HepG2 (cell line): ENCODE measurements around the gene UNC50. TPM values are rescaled to one million over a fixed set of nuclear protein-coding genes. Genes with fewer than 3 reads are reported as not detected.

Experiments used
- ATF3 ChIP-seq: sonication (generic); formaldehyde crosslinking; IDR thresholded peaks from 2 replicates; pipeline ENCODE4 v1.4.0; 2020; ENCODE audit warnings: missing genetic modification reagents
- HOMEZ ChIP-seq: IDR thresholded peaks from 2 replicates; pipeline ENCODE4 v1.6.1; 2016; ENCODE audit warnings: low read depth
- IKZF1 ChIP-seq: fragments of 450-650 bp; IDR thresholded peaks from 2 replicates; pipeline ENCODE4 v1.7.1; 2016
- MATR3 ChIP-seq: sonication (generic); formaldehyde crosslinking; IDR thresholded peaks from 2 replicates; pipeline ENCODE4 v1.4.0; 2020; ENCODE audit warnings: missing genetic modification reagents
- NFYB ChIP-seq: sonication (generic); formaldehyde crosslinking; IDR thresholded peaks from 2 replicates; pipeline ENCODE4 v1.4.0; 2020; ENCODE audit warnings: missing genetic modification reagents
- PPARG ChIP-seq: conservative IDR thresholded peaks from 2 replicates; pipeline ENCODE4 v1.6.1; 2016; ENCODE audit warnings: missing biosample characterization, missing genetic modification reagents
- TCF7 ChIP-seq: sonication (generic); IDR thresholded peaks from 2 replicates; pipeline ENCODE4 v1.6.1; 2016; ENCODE audit warnings: antibody characterized with exemption, low read depth
- ZBED4 ChIP-seq: sonication (generic); formaldehyde crosslinking; IDR thresholded peaks from 2 replicates; pipeline ENCODE4 v1.4.0; 2020; ENCODE audit warnings: missing genetic modification reagents, borderline replicate concordance
- ZNF24 ChIP-seq: fragments of 450-650 bp; IDR thresholded peaks from 2 replicates; pipeline ENCODE4 v1.6.1; 2017; ENCODE audit warnings: antibody characterized with exemption, mild to moderate bottlenecking
- ZNF282 ChIP-seq: fragments of 450-650 bp; IDR thresholded peaks from 2 replicates; pipeline ENCODE4 v1.6.1; 2018; ENCODE audit not compliant: partially characterized antibody
- ZNF570 ChIP-seq: sonication (generic); formaldehyde crosslinking; IDR thresholded peaks from 2 replicates; pipeline ENCODE4 v1.4.0; 2020; ENCODE audit warnings: mild to moderate bottlenecking, missing genetic modification reagents, borderline replicate concordance
- ZNF614 ChIP-seq: IDR thresholded peaks from 2 replicates; pipeline ENCODE4 v1.6.1; 2018; ENCODE audit warnings: missing biosample characterization, missing genetic modification reagents, inconsistent platforms, borderline replicate concordance
- ZNF740 ChIP-seq: sonication (generic); formaldehyde crosslinking; IDR thresholded peaks from 2 replicates; pipeline ENCODE4 v1.4.0; 2020; ENCODE audit warnings: missing genetic modification reagents
- polyA plus RNA-seq, 8 experiments: library from polyadenylated mRNA; depleted of rRNA in 3 of 8; stranded (reverse) in 7 of 8; unstranded in 1 of 8; fragments of >200 nt; fragmentation: Illumina TruSeq in 4 of 8; extraction: Trizol in 4 of 8; gene quantifications; 2 replicates each; pipeline versions ENCODE4 v1.2.1 to v1.2.3, GENCODE V29; 2011 to 2016; ENCODE audit warnings: low read depth in 4 of 8, missing spikeins in 1 of 8, mixed read lengths in 1 of 8; ENCODE audit not compliant: insufficient read depth in 1 of 8
- total RNA-seq, 5 experiments: library from RNA; depleted of rRNA; stranded (reverse); fragments of >200 nt; fragmentation: Illumina TruSeq; extraction: Trizol; gene quantifications; 2 replicates each; pipeline ENCODE4 v1.2.3, GENCODE V29; 2016; ENCODE audit warnings: low read depth in 1 of 5
- TF ChIP-seq, protein P1 (sequence below): sonication (generic); formaldehyde crosslinking; IDR thresholded peaks from 2 replicates; pipeline ENCODE4 v1.5.0; 2020; ENCODE audit warnings: missing genetic modification reagents, mild to moderate bottlenecking, borderline replicate concordance
- TF ChIP-seq, protein P2 (sequence below): sonication (generic); formaldehyde crosslinking; IDR thresholded peaks from 2 replicates; pipeline ENCODE4 v1.4.0; 2020; ENCODE audit warnings: missing genetic modification reagents, borderline replicate concordance
- TF ChIP-seq, protein P3 (sequence below): sonication (generic); formaldehyde crosslinking; IDR thresholded peaks from 2 replicates; pipeline ENCODE4 v1.5.1; 2020; ENCODE audit warnings: missing genetic modification reagents, mild to moderate bottlenecking, borderline replicate concordance

The UNC50 gene
- total and polyA plus RNA-seq, 2 of the 13 experiments (the other 11 are each of a cell fraction or from before 2014, with no cell fraction given): 92.6 to 95.6 TPM

DNA sequence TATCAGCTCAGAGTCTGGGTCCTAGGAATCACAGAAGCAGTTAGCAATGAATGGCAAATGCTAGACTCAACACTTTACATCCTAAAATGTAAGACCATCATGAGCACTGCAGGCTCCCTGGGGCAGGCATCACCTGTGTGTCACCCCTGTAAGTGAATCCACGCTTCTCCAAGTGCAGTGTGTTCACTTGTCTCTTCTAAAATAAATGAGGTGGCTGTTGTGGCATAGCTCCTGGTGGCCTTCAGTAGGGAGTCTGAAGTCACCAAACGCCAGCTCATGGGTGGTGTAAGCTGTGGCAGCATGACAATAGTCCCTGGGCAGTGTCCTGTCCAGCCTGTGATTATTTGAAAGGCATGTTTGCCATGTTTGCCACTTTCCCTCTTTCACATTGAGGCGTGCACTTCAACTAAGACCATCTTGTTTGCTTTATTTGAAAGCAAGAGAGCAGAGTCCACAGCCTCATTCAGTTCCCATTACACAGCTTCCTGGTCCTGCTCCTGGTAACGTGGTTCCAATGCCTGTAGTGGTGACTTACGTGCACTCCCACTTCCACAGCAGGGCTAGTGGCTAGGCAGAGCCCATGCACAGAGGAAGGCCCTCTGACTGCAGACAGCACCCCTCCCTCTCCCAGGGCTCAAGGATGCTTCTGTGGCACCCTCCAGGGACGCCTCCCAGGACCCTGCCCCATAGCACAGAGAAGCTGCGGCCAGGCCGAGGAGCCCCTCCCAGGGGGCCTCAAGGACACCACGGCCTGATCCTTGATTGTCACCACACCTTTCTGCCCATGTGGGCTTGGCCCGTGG, 24.4 kb upstream of the UNC50 start (continued):
- no peak; the same call in 1 of the 2 replicates for TF ChIP-seq ZBED4 (CRISPR knock-in tag)
- TF ChIP-seq ZNF740 (CRISPR knock-in tag): no peak
- no peak for TF ChIP-seq TCF7
- no peak for TF ChIP-seq ZNF570 (CRISPR knock-in tag)
- TF ChIP-seq, protein P1, sequence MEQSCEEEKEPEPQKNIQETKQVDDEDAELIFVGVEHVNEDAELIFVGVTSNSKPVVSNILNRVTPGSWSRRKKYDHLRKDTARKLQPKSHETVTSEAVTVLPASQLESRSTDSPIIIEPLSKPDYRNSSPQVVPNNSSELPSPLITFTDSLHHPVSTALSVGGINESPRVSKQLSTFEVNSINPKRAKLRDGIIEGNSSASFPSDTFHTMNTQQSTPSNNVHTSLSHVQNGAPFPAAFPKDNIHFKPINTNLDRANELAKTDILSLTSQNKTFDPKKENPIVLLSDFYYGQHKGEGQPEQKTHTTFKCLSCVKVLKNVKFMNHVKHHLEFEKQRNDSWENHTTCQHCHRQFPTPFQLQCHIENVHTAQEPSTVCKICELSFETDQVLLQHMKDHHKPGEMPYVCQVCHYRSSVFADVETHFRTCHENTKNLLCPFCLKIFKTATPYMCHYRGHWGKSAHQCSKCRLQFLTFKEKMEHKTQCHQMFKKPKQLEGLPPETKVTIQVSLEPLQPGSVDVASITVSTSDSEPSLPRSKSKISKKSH: peak; percentile 85; the same call in 1 of the 2 replicates
- TF ChIP-seq NFYB (CRISPR knock-in tag): no peak
- TF ChIP-seq PPARG: peak; percentile 59
- TF ChIP-seq ATF3 (CRISPR knock-in tag): no peak
- TF ChIP-seq IKZF1: no peak
- TF ChIP-seq MATR3 (CRISPR knock-in tag): no peak
- no peak for TF ChIP-seq ZNF282
- 0 out of 2 replicates have a peak, but pooled peaks have one; percentile 30 for TF ChIP-seq HOMEZ (CRISPR knock-in tag)
- no peak for TF ChIP-seq ZNF24
- TF ChIP-seq ZNF614 (CRISPR knock-in tag): peak; percentile 91; the same call in 1 of the 2 replicates
- TF ChIP-seq, protein P2, sequence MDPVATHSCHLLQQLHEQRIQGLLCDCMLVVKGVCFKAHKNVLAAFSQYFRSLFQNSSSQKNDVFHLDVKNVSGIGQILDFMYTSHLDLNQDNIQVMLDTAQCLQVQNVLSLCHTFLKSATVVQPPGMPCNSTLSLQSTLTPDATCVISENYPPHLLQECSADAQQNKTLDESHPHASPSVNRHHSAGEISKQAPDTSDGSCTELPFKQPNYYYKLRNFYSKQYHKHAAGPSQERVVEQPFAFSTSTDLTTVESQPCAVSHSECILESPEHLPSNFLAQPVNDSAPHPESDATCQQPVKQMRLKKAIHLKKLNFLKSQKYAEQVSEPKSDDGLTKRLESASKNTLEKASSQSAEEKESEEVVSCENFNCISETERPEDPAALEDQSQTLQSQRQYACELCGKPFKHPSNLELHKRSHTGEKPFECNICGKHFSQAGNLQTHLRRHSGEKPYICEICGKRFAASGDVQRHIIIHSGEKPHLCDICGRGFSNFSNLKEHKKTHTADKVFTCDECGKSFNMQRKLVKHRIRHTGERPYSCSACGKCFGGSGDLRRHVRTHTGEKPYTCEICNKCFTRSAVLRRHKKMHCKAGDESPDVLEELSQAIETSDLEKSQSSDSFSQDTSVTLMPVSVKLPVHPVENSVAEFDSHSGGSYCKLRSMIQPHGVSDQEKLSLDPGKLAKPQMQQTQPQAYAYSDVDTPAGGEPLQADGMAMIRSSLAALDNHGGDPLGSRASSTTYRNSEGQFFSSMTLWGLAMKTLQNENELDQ (CRISPR knock-in tag): no peak
- TF ChIP-seq, protein P3, sequence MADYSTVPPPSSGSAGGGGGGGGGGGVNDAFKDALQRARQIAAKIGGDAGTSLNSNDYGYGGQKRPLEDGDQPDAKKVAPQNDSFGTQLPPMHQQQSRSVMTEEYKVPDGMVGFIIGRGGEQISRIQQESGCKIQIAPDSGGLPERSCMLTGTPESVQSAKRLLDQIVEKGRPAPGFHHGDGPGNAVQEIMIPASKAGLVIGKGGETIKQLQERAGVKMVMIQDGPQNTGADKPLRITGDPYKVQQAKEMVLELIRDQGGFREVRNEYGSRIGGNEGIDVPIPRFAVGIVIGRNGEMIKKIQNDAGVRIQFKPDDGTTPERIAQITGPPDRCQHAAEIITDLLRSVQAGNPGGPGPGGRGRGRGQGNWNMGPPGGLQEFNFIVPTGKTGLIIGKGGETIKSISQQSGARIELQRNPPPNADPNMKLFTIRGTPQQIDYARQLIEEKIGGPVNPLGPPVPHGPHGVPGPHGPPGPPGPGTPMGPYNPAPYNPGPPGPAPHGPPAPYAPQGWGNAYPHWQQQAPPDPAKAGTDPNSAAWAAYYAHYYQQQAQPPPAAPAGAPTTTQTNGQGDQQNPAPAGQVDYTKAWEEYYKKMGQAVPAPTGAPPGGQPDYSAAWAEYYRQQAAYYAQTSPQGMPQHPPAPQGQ: no peak
